Kasumi-1 (cell line): ENCODE results near the gene SIPA1L3.

Source experiments
- DNase-seq, 2 experiments: peaks; one replicate each; lab custom pipeline; 2025; lab: John Stamatoyannopoulos, UW

Gene SIPA1L3

GRCh38 chr19:37942516-37942902 is 35.5 kb downstream of the SIPA1L3 start:
- DNase-seq = no peak

GRCh38 chr19:37943480-37943879 is 36.5 kb downstream of the SIPA1L3 start:
- DNase-seq = no peak

GRCh38 chr19:37946132-37946531 is 39.1 kb downstream of the SIPA1L3 start:
- DNase-seq = no peak

- DNase-seq = no peak
These were observed 40.8 kb downstream of the SIPA1L3 start for GRCh38 chr19:37947778-37948177.

GRCh38 chr19:37948362-37948761 is 41.4 kb downstream of the SIPA1L3 start:
- no peak for DNase-seq

GRCh38 chr19:37950471-37951175 is 43.6 kb downstream of the SIPA1L3 start:
- DNase-seq = no peak

GRCh38 chr19:37951816-37952210 is 44.8 kb downstream of the SIPA1L3 start:
- DNase-seq = no peak

GRCh38 chr19:37953171-37953917 is 46.3 kb downstream of the SIPA1L3 start:
- no peak for DNase-seq

GRCh38 chr19:37953918-37954303 is 46.9 kb downstream of the SIPA1L3 start:
- DNase-seq = no peak

- DNase-seq = peak; percentile 27 to 33
These were observed 47.4 kb downstream of the SIPA1L3 start for GRCh38 chr19:37954421-37954874.

- DNase-seq = no peak
These were observed 49.0 kb downstream of the SIPA1L3 start for GRCh38 chr19:37955986-37956385.

- no peak for DNase-seq
These were observed 50.2 kb downstream of the SIPA1L3 start for GRCh38 chr19:37957176-37957575.

- no peak for DNase-seq
These were observed 52.7 kb downstream of the SIPA1L3 start for GRCh38 chr19:37959665-37960114.

- DNase-seq = no peak
These were observed 54.2 kb downstream of the SIPA1L3 start for GRCh38 chr19:37961198-37961597.

- DNase-seq = peak in 1 of 2 experiments; percentile 16
These were observed 56.4 kb downstream of the SIPA1L3 start for GRCh38 chr19:37963190-37963936.

GRCh38 chr19:37964109-37964508 is 57.1 kb downstream of the SIPA1L3 start:
- no peak for DNase-seq

GRCh38 chr19:37966211-37966661 is 59.2 kb downstream of the SIPA1L3 start:
- DNase-seq = no peak

GRCh38 chr19:37966662-37967231 is 59.7 kb downstream of the SIPA1L3 start:
- no peak for DNase-seq

GRCh38 chr19:37969695-37970094 is 62.7 kb downstream of the SIPA1L3 start:
- no peak for DNase-seq

GRCh38 chr19:37970699-37971098 is 63.7 kb downstream of the SIPA1L3 start:
- DNase-seq = no peak

GRCh38 chr19:37972803-37973202 is 65.8 kb downstream of the SIPA1L3 start:
- no peak for DNase-seq

- DNase-seq = no peak
These were observed 66.7 kb downstream of the SIPA1L3 start for GRCh38 chr19:37973666-37974065.
